SIG-M5 treated with dmso at 0.1 percent for 504 hours (cell line): Measurements from ENCODE around the gene YTHDF1.
"Not testable (repeated sequence)": the region's sequence is repeated elsewhere in the genome, so short reads cannot be mapped to it uniquely, and the experiment has no call there.

ENCODE experiments used
- DNase-seq: peaks from one replicate; lab custom pipeline; 2025; ENCODE audit not compliant: unreplicated experiment; lab: John Stamatoyannopoulos, UW

YTHDF1 gene

DNA sequence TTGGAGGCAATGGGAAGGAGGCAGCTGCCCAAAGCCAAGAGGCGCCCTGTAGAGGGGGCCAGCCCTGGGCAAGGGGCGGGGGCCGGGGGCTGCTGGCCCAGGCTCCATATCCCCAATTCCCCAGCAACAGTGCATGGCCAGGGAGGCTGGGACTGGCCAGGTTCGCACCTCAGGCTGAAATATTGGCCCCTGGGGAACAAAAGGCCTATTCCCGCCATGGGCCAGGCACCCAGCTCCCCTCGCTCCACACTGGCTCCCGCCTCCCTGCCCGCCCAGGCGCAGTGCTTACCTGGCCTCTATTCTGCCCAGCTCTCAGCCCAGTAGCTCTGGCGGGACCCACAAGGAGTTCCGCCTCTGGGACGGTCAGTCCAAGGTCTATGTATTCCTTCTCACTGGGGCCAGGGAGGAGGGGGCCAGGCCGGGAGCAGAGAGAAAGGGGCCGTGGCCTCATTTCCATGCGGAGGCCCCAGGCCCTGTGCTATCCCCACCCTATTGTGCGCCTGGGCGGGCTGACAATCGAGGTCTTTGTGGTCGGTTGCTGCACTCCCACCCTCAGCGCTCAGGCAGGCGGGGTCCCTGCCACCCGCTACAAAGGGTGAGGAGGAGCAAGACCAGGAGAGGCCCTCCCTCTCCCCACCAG, 42.3 kb downstream of the YTHDF1 start:
- DNase-seq, result no peak

DNA sequence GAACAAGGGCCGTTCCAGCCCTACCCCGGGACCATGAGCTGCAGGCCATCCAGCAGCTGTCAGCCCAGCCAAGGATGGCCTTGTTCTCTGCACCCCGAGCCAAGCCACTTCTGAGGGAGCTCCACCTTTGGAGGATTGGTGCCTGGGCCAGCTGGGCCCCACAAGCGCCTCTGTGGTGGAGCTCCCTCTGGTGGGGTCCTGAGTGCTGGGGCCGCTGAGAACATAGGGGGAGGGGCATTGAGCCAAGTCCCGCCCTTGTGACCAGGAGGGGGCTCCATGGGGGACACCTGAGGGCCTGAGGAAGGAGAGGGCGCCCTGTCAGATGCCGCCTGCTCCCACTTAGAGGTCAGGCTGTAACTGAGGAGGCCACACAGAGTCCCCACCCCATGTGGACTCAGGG, 43.2 kb downstream of the YTHDF1 start:
- no peak for DNase-seq

DNA sequence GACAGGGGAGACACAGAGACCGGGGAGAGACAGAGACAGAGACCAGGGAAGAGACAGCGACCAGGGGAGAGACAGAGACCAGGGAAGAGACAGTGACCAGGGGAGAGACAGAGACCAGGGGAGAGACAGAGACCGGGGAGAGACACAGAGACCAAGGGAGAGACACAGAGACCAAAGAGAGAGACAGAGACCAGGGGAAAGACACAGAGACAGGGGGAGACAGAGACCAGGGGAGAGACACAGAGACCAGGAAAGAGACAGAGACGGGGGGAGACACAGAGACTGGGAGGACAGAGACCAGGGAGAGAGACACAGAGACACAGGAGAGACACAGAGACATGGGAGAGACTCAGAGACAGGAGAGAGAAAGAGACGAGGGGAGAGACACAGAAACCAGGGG, 43.9 kb downstream of the YTHDF1 start:
- DNase-seq, result no peak

DNA sequence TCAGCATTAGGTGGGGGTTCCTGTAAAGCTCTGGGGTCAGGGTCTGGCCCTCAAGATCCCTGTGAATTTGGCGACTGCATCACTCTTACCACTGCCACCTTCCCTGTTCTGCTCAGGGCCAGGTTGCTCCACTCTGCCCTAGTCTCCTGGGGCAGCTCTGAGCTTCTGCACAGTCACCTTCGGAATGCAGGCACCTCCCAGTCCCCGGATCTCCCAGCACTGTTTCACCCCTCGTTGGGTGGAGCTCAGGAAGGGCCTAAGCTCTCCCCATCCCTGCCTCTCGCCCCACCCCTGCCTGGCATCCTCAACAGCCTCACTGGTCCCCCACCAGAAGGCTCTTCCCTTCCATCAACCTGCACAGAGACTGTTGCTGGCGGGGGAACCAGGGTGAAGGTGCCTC, 46.2 kb downstream of the YTHDF1 start:
- DNase-seq, result no peak

DNA sequence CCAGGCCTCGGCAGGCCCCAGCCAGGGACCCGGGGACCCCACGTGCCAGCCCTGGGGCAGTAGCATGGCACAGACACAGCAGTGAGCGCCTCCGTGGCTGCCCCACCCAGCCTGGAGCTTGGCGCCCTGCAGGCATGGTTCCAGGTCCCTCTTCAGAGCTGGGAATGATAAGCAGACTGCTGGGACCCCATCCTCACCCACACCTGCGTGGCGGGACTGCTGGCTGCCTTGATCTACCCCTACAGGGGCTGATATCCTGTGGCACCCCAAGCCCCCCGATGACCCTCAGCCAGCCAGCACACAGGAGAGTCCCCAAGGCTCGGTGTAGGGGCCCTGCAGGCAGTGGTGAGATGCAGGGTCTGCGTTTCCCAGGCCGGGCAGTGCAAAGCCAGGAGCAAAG, 47.1 kb downstream of the YTHDF1 start:
- no peak for DNase-seq

DNA sequence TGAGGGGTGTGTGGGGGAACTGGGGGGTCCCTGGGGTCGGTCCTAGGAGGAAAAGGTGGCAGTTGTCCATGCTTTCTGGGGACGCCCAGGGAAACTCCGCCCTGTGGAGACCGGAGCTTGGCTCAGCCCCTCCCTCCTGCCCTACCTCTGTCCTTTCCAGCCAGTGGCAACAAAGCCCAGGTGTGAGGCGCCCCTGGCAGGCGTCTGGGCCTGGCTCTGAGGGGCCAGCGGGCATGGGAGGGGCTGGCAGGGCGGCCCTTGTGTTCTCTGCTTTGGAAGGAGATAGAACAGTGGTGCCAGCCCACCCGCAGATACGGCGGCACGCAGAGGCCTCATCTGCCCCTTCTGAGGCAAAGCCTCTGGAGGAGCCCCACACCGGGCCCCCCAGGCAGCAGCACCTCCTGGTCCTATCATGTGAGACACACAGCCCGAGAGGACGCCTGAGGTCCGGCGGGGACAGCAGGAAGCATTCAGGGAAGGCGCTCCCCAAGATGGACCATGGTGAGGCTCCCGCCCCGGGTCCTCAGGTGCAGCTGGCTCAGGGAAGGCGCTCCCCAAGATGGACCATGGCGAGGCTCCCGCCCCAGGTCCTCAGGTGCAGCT, 47.9 kb downstream of the YTHDF1 start:
- no peak for DNase-seq

DNA sequence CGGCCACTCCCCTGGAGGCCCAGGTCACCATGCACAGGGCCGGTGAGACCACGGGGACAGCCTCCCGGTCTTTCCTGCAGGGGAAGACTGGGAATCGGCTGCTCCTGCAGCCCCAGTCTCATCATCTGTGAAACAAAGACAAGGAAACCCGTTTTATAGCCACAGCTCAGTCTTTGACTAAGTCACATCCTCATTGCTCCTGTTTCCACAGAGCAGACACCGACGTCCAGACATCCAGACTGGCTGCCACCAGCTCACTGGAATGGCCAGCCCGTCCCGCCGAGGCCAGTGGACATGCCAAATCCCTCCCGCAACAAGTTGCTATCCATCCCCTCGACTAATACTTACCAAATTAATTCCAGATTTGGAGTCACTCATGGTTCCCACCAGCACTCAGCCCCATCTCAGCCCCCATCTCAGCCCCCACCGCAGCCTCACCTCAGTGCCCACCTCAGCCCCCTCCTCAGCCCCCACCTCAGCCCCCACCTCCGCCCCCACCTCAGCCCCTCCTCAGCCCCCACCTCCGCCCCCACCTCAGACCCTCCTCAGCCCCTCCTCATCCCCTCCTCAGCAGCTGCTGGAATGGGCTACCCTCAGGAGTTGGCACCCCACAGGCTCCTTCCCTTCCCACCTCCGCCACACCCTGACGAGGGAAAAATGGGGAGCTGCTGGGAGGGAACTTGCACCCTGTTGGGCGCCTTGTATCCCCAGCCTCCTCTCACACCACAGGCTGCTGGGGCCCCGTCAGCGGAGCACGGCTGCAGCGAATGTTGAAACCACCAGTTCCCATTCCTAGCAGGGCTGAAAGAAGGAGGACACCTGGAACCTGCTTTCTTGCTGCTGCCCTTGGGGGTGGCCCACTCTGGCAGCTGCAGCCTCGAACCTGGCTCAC, 48.7 kb downstream of the YTHDF1 start:
- DNase-seq, result no peak

DNA sequence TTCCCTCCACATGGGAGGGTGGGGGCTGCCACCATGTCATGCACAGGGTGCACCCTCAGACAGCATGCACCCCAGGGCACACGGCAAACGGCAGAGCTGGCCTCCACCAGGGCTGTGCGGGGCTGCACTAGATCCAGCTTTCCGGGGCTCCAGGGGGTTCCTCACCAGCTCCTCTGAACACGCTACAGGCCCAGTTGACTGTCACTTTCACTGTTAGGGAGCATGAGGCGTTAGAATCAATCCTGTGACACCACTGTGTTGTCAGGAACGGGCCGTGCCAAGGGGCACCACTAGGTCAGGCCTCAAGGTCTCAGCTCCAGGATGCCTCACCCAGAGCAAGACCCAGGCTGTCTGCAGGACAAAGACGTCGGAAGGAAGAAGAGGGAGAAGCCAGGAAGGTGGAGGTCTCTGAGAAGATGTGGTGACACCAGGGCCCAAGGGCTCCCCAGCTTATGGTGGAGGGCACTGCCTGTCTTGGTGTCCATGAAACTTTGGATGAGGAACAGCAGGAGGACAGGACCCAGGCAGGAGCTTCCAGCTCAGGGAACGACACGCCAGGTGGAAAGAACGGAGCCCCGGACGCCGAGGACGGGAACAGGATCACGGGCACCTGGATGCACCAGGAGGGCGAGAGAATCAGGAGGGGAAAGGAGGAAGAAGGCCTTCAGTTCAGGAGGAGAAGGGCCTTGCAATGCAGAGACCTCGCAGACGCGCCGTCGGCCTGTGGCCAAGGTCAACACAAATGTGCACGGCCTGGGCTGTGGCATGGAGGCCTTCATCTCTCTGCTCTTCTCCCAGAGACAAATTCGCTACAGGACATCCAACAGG, 49.5 kb downstream of the YTHDF1 start:
- DNase-seq, result no peak

DNA sequence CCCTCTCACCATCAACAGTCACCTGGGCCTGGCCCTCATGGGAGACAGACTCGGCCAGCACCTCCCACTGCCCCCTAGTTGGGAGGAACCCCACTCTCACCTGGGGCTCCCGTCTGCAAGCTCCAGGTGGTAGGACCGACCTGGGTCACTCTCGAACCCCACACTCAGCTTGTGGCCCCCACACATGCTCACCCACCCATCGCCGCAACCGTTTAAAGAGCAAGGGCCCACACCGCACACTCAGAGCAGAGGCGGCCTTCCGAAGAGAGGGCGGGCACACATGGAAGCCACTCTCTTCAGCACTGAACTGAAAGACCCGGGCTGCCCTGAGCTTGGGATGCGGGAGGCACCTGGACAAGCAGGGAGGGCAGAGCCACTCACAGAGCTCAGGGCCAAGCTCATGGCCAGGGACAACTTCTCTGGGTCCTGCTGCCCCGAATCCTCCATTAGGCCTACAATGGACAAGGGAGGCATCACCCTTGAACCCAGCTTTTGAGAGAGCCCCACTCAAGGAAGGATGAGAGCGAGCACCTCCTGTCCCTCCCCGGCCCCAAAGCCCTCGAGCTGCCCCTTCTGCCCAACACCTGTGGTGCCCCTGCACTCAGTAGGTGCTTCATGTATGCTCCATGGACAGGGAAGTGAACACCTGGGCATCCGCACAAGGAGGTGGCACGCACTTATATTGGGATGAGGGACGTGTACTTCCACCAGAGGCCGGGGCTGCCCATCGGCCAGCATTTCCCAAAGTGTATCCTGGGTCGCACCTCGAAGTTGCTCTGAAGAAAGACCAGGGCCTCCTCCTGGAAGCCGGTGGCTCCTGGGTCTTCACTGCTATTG, 50.4 kb downstream of the YTHDF1 start:
- DNase-seq, result no peak

DNA sequence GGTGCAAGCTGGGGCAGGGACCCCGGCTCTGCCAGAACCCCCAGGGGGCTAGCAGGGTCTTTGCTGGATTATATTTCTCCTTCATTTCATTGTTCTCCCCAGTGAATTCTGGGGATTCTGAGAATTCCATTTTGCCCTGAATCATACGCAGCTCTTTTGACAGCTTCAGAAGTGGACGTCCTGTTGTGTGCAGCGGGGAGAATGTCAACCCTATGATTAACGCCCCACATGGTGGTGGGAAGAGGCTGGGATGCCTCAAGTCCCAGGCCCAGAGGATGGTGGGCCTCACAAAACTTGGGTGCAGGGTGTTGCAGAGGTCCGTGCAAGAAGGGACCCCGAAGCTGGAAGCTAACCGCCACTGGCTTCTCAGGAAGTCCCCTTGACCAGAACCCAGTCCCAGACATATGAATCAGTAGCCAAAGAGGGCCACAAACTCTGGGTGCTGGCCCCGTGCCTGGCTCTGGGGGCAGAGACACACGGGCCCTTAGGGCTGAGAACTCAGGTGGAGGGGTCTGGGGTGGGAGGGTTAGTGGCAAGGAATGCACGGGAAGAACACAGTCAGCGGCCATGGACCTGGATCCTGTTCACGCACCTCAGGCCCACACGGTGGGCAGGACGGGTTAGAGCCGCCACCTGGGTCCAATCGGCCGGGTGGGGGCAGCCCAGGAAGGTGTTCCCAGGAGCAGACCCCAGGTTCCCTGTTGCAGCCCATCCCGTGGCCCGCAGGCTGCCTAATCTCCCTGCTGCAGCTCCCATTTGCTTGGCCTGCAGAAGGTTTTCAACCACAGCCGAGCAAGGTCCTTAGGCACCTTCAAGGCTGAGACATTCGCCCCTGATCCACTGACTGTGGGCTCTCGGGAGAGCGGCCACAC, 51.2 kb downstream of the YTHDF1 start:
- no peak for DNase-seq

DNA sequence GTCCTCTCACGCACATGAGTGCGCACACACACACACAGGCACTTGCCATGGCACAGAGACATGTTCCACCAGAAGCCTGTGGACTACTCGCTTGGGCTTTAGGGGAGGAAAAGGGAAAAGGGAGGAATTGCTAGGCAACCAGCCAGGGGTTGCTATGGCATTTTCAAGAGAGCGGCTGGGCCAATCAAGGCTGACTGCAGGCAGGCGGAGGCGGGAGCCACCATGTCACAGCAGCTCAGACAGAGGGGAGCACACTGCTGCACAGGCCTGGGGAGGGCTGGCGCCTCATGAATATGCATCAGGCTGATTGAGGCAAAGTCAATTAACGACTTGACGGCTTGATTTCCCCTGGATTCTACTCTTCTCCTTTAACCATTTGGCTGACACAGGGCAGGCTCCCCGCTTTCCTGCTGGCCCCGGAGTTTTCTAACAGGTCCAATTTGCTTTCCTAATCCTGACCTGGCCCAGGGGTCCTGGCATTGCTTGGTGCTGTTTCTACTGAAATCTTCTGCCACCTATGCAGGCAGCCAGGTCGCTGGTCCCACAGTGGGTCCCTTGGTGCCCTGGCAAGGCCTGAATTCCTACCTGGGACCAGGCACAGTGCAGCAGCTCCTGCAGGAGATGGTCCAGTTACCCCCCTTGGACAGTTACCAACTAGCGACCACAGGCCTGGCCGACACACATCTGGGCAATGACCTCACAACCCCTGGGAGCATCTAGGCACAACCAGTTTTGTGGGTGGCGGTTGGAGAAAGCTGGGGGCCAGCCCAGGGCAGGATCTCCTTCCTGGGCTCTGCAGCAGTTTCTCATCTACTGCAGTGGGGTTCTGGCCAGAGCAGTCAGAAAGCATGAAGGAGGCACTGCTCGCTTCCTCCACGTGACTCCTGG, 52.1 kb downstream of the YTHDF1 start:
- no peak for DNase-seq

DNA sequence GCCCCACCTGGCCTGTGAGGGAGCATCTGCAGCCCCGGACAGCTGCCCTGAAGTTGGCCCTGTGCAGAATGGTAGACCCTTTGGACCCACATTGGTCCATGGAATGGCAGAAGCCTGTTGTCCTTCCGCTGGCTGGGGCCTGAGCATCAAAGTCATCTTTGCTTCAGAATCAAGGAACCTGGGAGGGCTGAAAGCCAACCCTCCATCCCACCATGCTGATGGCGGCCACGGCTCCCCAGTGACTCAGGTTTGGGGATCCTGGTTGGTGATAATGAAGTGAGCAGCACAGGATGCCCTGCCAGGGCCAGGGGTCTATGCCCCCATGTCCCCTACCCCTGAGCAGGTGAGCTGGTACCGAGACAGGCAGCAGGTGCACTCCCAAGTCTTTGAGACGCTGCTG, 52.8 kb downstream of the YTHDF1 start:
- DNase-seq, result no peak

DNA sequence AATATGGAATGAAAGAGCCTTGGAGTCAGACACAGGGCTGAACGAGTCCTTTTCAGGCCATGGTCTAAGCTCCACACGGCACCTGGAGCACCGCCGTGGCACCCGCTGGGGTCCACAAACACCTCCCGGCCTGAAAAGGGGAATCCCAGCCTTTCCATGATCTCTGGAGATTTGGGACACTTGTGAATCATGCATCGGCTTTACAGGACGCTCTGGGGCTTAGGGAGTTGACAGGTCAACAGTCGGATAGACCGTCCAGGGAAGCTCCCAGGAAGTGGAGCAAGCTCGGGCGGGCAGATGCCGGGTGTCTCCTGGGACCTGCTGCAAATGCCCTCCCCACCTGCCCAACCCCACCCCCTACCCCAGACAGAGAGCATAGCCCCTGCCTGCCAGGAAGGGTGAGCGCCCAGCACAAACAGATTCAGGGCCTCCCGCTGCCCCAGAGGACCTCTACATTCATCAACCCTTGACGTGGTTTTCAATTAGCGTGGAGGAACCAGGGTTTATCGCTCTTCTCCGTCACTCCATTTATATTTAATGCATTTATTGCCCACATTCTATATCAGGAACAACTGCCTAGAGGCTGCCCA, 53.6 kb downstream of the YTHDF1 start:
- DNase-seq, result no peak

DNA sequence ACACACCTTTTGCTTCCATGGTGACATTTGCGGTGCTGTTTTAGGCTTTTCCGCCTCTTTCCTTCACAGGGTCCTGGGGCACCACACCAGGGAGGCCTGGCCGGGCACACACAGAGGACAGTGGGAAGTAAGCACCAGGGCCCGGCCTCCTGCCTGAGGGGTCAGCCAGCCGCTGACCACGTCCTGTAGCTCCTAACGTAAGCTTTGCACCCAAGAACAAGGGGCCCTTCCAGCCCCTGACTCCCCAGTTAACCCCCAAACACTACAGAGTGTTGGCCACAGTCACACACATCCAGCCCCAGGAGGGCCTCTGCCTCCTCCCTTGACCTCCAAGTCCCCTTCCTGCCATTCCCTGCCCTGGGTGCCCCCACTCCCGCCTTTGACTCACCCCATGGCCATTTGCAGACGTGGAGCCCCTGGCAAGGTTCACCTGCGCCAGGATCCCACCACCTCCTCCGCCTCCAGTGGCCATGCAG, 54.7 kb downstream of the YTHDF1 start:
- no peak for DNase-seq

DNA sequence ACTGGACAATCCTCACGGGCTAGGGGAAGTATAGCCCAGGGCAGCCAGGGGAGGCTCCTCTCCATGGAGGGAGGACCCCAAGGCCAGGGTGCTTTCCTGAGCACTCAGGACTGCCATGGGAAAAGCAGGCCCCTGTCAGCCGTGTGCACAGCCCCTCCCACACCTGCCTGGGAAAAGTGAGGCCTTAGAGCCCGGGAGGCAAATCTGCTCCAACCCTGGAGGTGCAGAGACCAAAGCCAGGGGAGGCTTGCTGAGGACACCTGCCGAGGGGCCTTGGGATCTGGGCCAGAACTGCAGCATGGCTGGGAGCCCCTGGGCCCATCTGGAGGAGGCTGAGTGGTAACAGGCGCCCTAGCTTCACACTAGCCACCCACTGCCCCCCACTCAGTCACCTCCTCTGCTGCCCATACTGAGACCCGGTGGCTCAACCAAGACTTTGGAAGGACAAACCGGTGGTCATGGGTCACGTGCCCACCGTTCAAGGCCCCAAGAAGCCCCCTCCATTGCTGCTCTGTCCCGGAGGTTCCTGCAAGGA, 55.2 kb downstream of the YTHDF1 start:
- no peak for DNase-seq

DNA sequence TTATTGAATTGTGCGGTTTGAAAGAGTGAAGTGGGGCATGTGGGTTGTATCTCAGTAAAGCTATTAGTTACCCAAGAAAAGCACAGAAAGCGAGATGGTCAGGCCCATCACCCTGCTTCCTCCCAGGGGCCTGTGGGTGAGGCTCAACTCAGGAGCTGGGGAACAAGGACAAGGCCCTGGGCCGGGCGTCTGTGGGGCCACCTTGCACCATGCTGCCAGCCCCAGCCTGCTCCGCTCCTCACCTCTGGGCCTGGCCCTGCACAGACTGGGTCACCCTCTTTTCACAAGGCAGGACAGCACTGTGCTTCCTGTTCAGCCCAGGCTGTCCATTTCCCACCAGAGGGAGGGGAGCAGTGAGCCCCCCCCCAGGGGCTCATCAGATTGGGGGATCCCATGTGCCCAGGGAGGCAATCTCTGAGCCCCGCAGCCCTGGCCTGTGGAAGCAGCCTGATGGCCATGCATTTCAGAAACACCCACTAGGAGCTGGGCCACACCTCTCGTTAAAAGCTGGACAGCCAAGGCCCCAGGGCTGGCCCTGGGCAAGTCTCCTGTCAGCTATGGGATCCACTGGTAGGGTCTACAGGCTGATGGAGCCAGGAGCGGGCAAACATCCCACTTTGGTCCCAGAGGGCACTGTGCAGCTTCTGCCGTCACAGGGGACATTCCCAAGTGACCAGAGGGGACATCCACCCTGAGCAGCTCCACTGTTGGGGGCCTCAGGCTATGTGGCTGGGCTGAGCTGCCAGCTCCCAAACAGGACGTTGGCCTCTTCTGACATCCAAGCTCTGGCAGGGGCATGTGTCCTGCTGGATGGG, 55.9 kb downstream of the YTHDF1 start:
- no peak for DNase-seq

DNA sequence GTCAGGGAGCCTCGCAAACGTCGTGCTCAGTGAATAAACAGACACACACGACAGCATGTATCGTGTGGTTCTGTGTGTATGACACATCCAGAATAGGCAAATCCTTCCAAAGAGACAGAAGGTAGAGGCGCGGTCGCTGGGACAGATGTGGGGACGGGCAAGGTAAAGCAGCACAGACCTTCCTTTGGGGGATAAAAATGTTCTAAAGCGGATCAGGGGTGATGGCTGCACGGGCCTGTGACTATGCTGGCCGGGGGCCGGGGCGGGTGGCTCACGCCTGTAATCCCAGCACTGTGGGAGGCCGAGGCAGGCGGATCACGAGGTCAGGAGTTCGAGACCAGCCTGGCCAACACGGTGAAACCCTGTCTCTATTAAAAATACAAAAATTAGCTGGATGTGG, 56.7 kb downstream of the YTHDF1 start:
- not testable (repeated sequence) for DNase-seq
